Activated T-cell treated with anti-CD3 and anti-CD28 coated beads, Interleukin-2, amount 50 U/mL, for 72 hours (primary cell): Measurements from ENCODE around the gene TMEM14B. TPM values are rescaled to one million over a fixed set of nuclear protein-coding genes. Genes with fewer than 3 reads are reported as not detected.

Experiments
- ATAC-seq, 2 donors: fragments of 150-1000 bp; cut with Tn5 transposase; replicated peaks in 1 of 2; 2 replicates each; pipeline ENCODE4 v1.10.0; 2021; ENCODE audit warnings: moderate library complexity in 2 of 2, mild to moderate bottlenecking in 1 of 2
- DNase-seq, 2 donors: peaks; one replicate each; pipeline ENCODE4 v3.0.0; 2021 to 2022; ENCODE audit warnings: mixed read lengths in 1 of 2
- H3K27ac Mint-ChIP-seq: one replicate; pipeline ENCODE4 v1.8.0; 2022; ENCODE audit warnings: mild to moderate bottlenecking, moderate library complexity, mixed read lengths
- H3K27me3 Mint-ChIP-seq: one replicate; pipeline ENCODE4 v1.8.0; 2022; ENCODE audit warnings: low read depth, mixed read lengths
- H3K36me3 Mint-ChIP-seq, 2 donors: one replicate each; pipeline ENCODE4 v1.8.0; 2022; ENCODE audit warnings: mixed read lengths in 2 of 2, mild to moderate bottlenecking in 1 of 2; ENCODE audit not compliant: insufficient read depth in 2 of 2
- H3K4me1 Mint-ChIP-seq: one replicate; pipeline ENCODE4 v1.8.0; 2022; ENCODE audit warnings: low read depth, mixed read lengths
- H3K4me3 Mint-ChIP-seq, 2 donors: one replicate each; pipeline ENCODE4 v1.8.0; 2022; ENCODE audit warnings: mild to moderate bottlenecking in 2 of 2, mixed read lengths in 2 of 2, moderate library complexity in 2 of 2
- H3K9me3 Mint-ChIP-seq, 2 donors: one replicate each; pipeline ENCODE4 v1.8.0; 2022; ENCODE audit warnings: mixed read lengths in 2 of 2
- total RNA-seq, 2 donors: library from RNA; stranded (reverse); gene quantifications; one replicate each; pipeline ENCODE4 v1.2.3, GENCODE V29; 2022

Gene TMEM14B
- total RNA-seq, 2 donors from 2014 or later = 77.4 to 78.3 TPM

DNA sequence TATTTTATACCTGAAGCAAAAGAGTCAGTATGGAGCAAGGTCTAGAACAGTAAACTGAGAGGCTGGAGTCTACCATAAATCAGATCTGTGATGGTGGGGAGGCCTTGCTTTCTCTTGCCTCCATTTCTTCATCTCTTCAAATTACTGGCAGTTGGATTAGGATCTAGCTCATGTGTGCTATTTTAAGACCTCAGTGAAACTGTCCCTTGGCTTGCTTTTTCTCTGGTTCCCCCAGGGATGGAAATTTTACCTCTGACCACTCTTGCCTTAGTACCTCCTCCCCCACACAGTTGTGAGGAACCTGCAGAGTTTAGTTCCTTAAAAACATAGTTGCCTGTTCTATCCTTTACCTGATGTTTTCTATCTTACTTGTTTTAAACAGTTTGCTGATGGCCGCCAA is 8.5 kb downstream of the TMEM14B start:
- H3K36me3 Mint-ChIP-seq = peaks cover 8 to 41% of the 10 kb centered on the region in 2 donors
- no peaks in the 10 kb centered on the region for H3K27me3 Mint-ChIP-seq
- DNase-seq (no peak), ATAC-seq (no peak)
- no peak overlapping the region for H3K4me3 Mint-ChIP-seq
- H3K27ac Mint-ChIP-seq = peak overlapping the region; percentile 23
- H3K4me1 Mint-ChIP-seq = peaks cover 37% of the 10 kb centered on the region
- no peaks in the 10 kb centered on the region for H3K9me3 Mint-ChIP-seq

GRCh38 chr6:10759312-10759839 is 11.8 kb downstream of the TMEM14B start:
- no peaks in the 10 kb centered on the region for H3K27me3 Mint-ChIP-seq
- H3K4me3 Mint-ChIP-seq = no peak overlapping the region
- no peaks in the 10 kb centered on the region for H3K9me3 Mint-ChIP-seq
- ATAC-seq (peak in 1 of 2 donors; percentile 55), DNase-seq (no peak)
- H3K27ac Mint-ChIP-seq = no peak overlapping the region
- H3K36me3 Mint-ChIP-seq = peaks cover 4 to 31% of the 10 kb centered on the region in 2 donors
- peaks cover 28% of the 10 kb centered on the region for H3K4me1 Mint-ChIP-seq

DNA sequence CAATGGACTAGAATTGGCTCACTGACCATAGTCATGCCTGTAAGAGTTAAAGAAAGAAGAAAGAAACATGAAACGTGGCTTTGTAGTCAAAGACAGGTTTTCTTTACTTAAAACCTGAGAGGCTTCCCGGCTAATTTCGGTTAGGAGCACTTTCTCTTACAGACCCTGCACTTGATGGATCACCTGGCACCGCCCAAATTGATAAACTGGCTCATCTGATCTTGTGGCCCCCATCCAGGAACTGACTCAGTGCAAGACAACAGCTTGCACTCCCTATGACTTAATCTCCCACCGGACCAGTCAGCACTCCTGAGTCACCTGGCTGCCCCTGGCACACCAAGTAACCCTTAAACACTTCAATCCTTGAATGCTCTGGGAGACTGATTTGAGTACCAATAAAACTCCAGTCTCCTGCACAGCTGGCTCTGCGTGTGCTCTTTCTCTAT is 12.3 kb downstream of the TMEM14B start:
- peaks cover 3 to 26% of the 10 kb centered on the region in 2 donors for H3K36me3 Mint-ChIP-seq
- DNase-seq (no peak), ATAC-seq (peak; percentile 34 to 74)
- no peaks in the 10 kb centered on the region for H3K9me3 Mint-ChIP-seq
- H3K4me3 Mint-ChIP-seq = no peak overlapping the region
- H3K4me1 Mint-ChIP-seq = peaks cover 23% of the 10 kb centered on the region
- no peak overlapping the region for H3K27ac Mint-ChIP-seq
- H3K27me3 Mint-ChIP-seq = no peaks in the 10 kb centered on the region

DNA sequence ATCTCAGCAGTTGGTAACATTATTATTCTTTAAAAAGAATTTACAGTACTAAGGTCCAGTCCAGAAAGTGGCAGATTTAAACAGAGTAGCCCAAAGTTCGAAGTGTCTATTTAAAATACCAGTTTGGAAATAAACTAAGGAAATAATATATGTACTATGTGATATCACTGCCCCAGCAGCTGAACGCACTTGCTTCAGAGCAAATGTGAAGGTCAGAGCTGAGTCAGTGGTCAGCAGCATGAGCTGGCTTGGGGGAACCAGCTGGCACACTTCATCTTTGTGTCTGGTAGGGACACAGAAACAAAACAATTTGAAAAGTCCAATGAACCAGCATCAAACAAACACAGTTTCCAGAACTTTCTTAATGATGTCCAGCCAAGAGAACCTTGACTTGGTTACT is 15.4 kb downstream of the TMEM14B start:
- H3K36me3 Mint-ChIP-seq = peaks cover 0 to 9% of the 10 kb centered on the region in 2 donors
- DNase-seq (no peak), ATAC-seq (no peak)
- no peak overlapping the region for H3K27ac Mint-ChIP-seq
- H3K27me3 Mint-ChIP-seq = no peaks in the 10 kb centered on the region
- H3K4me1 Mint-ChIP-seq = peaks cover 15% of the 10 kb centered on the region
- no peaks in the 10 kb centered on the region for H3K9me3 Mint-ChIP-seq
- no peak overlapping the region for H3K4me3 Mint-ChIP-seq

DNA sequence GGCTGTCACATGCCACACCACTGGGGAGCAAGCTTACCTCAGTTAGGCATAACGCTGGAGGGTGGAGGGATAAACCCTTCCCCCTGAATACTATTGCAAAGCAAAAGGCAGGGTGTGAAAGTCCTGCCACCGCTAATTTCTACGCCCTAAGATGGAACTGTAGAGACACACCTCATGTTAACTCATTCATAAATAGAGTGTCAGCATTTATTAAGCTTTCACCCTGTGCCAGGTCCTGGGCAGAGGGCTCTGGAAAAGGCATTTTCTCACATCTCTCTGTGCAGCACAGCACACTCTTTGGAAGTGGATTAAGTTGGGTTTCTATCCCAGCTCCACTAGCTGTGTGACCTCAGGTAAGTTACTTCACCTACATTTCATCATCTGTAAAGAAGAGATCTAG is 21.8 kb downstream of the TMEM14B start:
- ATAC-seq (no peak), DNase-seq (no peak)
- no peaks in the 10 kb centered on the region for H3K36me3 Mint-ChIP-seq
- H3K9me3 Mint-ChIP-seq = no peaks in the 10 kb centered on the region
- no peaks in the 10 kb centered on the region for H3K27me3 Mint-ChIP-seq
- no peak overlapping the region for H3K27ac Mint-ChIP-seq
- no peaks in the 10 kb centered on the region for H3K4me1 Mint-ChIP-seq
- no peak overlapping the region for H3K4me3 Mint-ChIP-seq

DNA sequence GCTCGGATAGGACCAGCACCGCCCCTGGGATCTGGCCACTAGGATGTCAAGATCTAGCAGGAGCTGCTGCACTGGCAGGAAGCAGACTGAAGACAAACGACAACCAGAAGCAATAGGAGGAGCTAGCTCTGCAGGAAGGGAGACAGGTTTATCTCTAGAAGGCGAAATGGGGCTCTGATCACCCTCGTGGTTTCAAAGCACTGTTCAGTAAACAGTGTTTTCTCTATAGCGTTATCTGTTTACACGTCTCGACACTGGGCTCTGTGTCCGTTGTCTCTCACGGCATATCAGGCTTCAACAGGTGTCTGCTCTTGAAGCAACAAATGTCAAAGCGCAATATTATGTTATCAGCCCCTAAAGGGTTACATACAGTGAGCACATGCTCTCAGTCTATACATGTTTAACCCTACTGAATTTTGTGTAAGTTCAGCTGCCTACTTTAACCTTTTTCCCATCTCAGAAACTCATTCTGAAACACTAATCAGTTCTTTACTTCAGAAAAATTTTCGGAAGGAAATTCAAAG is 23.8 kb downstream of the TMEM14B start:
- H3K27ac Mint-ChIP-seq = no peak overlapping the region
- H3K27me3 Mint-ChIP-seq = no peaks in the 10 kb centered on the region
- no peak overlapping the region for H3K4me3 Mint-ChIP-seq
- ATAC-seq (no peak), DNase-seq (no peak)
- H3K4me1 Mint-ChIP-seq = no peaks in the 10 kb centered on the region
- no peaks in the 10 kb centered on the region for H3K36me3 Mint-ChIP-seq
- H3K9me3 Mint-ChIP-seq = no peaks in the 10 kb centered on the region

DNA sequence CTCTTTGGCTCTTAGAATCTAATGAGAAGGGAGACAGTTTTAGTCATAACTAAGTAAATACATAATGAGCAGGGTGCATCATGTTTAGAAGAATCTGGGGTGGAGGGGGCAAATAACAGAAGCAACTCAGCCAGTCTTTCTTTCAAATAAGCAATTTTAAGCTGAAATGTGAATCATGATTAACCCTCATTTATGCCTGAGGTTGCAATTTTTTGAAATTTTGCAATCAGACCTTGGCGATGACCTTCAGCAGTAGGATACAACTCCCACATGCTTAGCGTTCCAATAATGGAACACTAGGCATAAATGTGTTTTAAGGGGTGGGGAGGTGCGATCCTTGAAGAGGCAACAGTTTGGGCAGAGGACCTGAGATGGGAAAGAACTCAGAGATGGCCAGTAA is 30.6 kb downstream of the TMEM14B start:
- ATAC-seq = no peak
- DNase-seq = no peak
- Mint-ChIP-seq H3K27ac (no peak overlapping the region), H3K27me3 (no peaks in the 10 kb centered on the region), H3K36me3 (peaks cover 0 to 6% of the 10 kb centered on the region in 2 donors), H3K9me3 (no peaks in the 10 kb centered on the region), H3K4me3 (no peak overlapping the region), H3K4me1 (no peaks in the 10 kb centered on the region)

- Mint-ChIP-seq H3K4me3 (no peak overlapping the region), H3K4me1 (no peaks in the 10 kb centered on the region), H3K9me3 (no peaks in the 10 kb centered on the region), H3K27me3 (no peaks in the 10 kb centered on the region), H3K36me3 (peaks cover 0 to 12% of the 10 kb centered on the region in 2 donors), H3K27ac (no peak overlapping the region)
- no peak for DNase-seq
- ATAC-seq = no peak
Observed at GRCh38 chr6:10779076-10779475, 31.5 kb downstream of the TMEM14B start.

DNA sequence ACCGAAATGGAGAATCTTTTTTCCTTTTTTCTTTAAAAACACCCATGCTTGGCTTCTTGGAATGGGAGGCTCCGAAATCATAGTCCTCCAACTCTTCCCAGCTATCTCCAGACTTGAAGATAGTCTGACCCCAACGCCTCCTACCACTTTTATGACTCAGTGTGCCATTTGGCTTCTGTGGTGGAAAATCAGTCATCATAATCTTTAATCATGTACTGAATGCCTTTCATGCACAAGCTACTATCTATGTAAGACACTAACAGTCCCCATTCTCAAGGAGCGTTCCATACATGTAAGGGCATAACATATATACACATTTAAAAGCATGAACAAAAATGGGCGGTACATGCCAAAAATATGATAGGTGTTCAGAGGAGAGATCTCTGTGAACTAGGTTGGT is 44.1 kb downstream of the TMEM14B start:
- ATAC-seq = no peak
- Mint-ChIP-seq H3K4me1 (no peaks in the 10 kb centered on the region), H3K9me3 (no peaks in the 10 kb centered on the region), H3K36me3 (peaks cover 0 to 2% of the 10 kb centered on the region in 2 donors), H3K4me3 (no peak overlapping the region), H3K27ac (no peak overlapping the region), H3K27me3 (no peaks in the 10 kb centered on the region)
- no peak for DNase-seq

- Mint-ChIP-seq H3K36me3 (peaks cover 0 to under 1% of the 10 kb centered on the region in 2 donors), H3K27me3 (no peaks in the 10 kb centered on the region), H3K27ac (no peak overlapping the region), H3K4me1 (no peaks in the 10 kb centered on the region), H3K9me3 (no peaks in the 10 kb centered on the region), H3K4me3 (no peak overlapping the region)
- DNase-seq = no peak
- ATAC-seq = no peak
Observed at GRCh38 chr6:10792101-10792500, 44.5 kb downstream of the TMEM14B start.

- DNase-seq (no peak), ATAC-seq (no peak)
- Mint-ChIP-seq H3K9me3 (no peaks in the 10 kb centered on the region), H3K27me3 (no peaks in the 10 kb centered on the region), H3K4me1 (no peaks in the 10 kb centered on the region), H3K27ac (no peak overlapping the region), H3K4me3 (no peak overlapping the region), H3K36me3 (no peaks in the 10 kb centered on the region)
Observed at GRCh38 chr6:10793035-10793434, 45.4 kb downstream of the TMEM14B start.

DNA sequence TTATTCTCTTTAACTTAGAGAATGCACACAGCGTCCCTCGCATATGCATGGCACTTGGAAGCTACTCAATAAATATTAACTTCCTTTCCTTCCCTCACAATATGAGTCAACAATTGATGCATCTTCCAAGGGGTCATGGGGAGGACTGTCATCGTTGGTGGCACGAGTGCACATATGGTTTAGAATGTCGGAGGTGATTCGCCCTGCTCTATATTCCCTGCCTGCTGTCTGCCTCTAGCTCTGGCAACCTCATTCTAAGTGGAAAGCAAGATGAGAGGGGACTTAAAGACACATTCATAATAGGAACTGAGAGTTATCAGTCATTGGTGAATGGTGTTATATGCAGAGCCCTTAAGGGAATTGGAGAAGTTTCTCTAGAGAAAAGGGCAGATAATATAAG is 46.1 kb downstream of the TMEM14B start:
- ATAC-seq (peak in 1 of 2 donors; percentile 30), DNase-seq (no peak)
- no peak overlapping the region for H3K27ac Mint-ChIP-seq
- no peaks in the 10 kb centered on the region for H3K36me3 Mint-ChIP-seq
- no peaks in the 10 kb centered on the region for H3K9me3 Mint-ChIP-seq
- H3K27me3 Mint-ChIP-seq = no peaks in the 10 kb centered on the region
- no peak overlapping the region for H3K4me3 Mint-ChIP-seq
- H3K4me1 Mint-ChIP-seq = no peaks in the 10 kb centered on the region

DNA sequence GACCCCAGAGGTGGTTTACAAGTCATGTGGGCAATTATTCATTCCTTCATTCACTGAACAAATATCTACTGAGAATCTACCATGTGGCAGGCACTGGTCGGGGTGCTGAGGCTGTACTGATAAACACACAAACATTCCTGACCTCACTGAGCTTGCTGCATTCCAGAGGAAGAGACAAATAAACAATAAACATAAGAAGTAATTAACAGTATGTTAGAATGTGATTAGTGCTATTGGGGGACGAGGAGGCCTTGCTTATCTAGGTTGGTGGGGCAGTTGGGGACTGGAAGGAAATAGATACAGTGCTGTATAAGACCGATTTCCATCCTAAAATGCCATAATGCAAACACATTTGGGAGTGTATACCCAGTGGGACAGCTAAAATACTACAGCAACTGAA is 46.6 kb downstream of the TMEM14B start:
- Mint-ChIP-seq H3K4me3 (no peak overlapping the region), H3K27ac (no peak overlapping the region), H3K36me3 (no peaks in the 10 kb centered on the region), H3K4me1 (no peaks in the 10 kb centered on the region), H3K27me3 (no peaks in the 10 kb centered on the region), H3K9me3 (no peaks in the 10 kb centered on the region)
- DNase-seq (no peak), ATAC-seq (no peak)

DNA sequence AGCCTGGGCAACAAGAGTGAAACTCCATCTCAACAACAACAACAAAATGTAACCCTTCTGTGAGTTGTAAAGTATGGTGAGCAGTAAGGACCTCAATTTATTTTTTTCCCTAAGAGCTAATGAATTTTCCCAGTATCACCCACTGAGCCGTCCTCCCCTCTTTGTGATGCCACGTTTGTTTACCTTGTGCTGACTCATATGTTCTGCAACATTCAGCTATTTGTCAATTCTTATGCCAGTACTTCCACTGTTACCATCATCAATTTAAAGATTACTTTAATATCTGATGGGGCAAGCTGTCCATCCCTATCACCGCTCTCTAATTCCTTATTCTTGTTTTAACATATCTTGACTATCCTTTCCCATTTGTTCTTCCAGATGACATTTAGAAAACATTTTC is 53.2 kb downstream of the TMEM14B start:
- DNase-seq (no peak), ATAC-seq (no peak)
- Mint-ChIP-seq H3K4me1 (no peaks in the 10 kb centered on the region), H3K4me3 (no peak overlapping the region), H3K27ac (no peak overlapping the region), H3K9me3 (no peaks in the 10 kb centered on the region), H3K36me3 (no peaks in the 10 kb centered on the region), H3K27me3 (no peaks in the 10 kb centered on the region)
